Activated CD4-positive, alpha-beta T cell treated with anti-CD3 and anti-CD28 coated beads, Interleukin-2, amount 10 ng/mL, durations not matched to agents 7 days and 5 days (primary cell): ENCODE data around the gene ABCC4. TPM values are rescaled to one million over a fixed set of nuclear protein-coding genes. Genes with fewer than 3 reads are reported as not detected.
"Not testable (repeated sequence)": the region's sequence is repeated elsewhere in the genome, so short reads cannot be mapped to it uniquely, and the experiment has no call there.

Experiments
- CTCF ChIA-PET: fragments of 350-600 bp; sonication (Branson Sonifier 250); formaldehyde crosslinking; loops from one replicate; lab custom pipeline; 2021; ENCODE audit warnings: antibody characterized with exemption; lab: Charles Lee
- POLR2A ChIA-PET: fragments of 350-600 bp; sonication (Branson Sonifier 250); formaldehyde crosslinking; loops from one replicate; lab custom pipeline; 2021; ENCODE audit warnings: antibody characterized with exemption; lab: Charles Lee
- DNase-seq: peaks from one replicate; pipeline ENCODE4 v3.0.0-alpha.2; 2020
- H3K27ac Mint-ChIP-seq: one replicate; pipeline ENCODE4 v1.8.0; 2021; ENCODE audit warnings: mild to moderate bottlenecking, moderate library complexity, mixed read lengths
- H3K27me3 Mint-ChIP-seq: one replicate; pipeline ENCODE4 v1.8.0; 2021; ENCODE audit warnings: mixed read lengths
- H3K36me3 Mint-ChIP-seq: one replicate; pipeline ENCODE4 v1.8.0; 2021; ENCODE audit warnings: low read depth, mixed read lengths
- H3K4me1 Mint-ChIP-seq: one replicate; pipeline ENCODE4 v1.8.0; 2021; ENCODE audit warnings: mixed read lengths
- H3K4me3 Mint-ChIP-seq: one replicate; pipeline ENCODE4 v1.8.0; 2021; ENCODE audit warnings: mild to moderate bottlenecking, moderate library complexity, mixed read lengths
- H3K9me3 Mint-ChIP-seq: one replicate; pipeline ENCODE4 v1.8.0; 2021; ENCODE audit warnings: mixed read lengths
- total RNA-seq, 2 experiments: library from RNA; stranded (reverse); gene quantifications; one replicate each; pipeline ENCODE4 v1.2.3, GENCODE V29; 2021

ABCC4 gene
- total RNA-seq, 2 experiments from 2014 or later = 4.8 to 7.0 TPM

GRCh38 chr13:95207769-95208366, 93.4 kb downstream of the ABCC4 start:
- ChIA-PET CTCF (interaction anchor here (0.6 kb wide), 2 partner anchors 53 to 191 kb away, joined by 3 to 5 read pairs; no protein-coding TSS in a partner anchor), POLR2A (no interaction called here)
- H3K9me3 Mint-ChIP-seq = no peaks in the 10 kb centered on the region
- H3K4me3 Mint-ChIP-seq = no peak overlapping the region
- no peak overlapping the region for H3K27ac Mint-ChIP-seq
- H3K4me1 Mint-ChIP-seq = no peaks in the 10 kb centered on the region
- no peaks in the 10 kb centered on the region for H3K27me3 Mint-ChIP-seq
- no peak for DNase-seq
- no peaks in the 10 kb centered on the region for H3K36me3 Mint-ChIP-seq

- Mint-ChIP-seq H3K9me3 (no peaks in the 10 kb centered on the region), H3K4me1 (no peaks in the 10 kb centered on the region), H3K27me3 (no peaks in the 10 kb centered on the region), H3K36me3 (no peaks in the 10 kb centered on the region), H3K4me3 (no peak overlapping the region), H3K27ac (no peak overlapping the region)
- ChIA-PET CTCF (interaction anchor here (1.2 kb wide), 1 partner anchor 16 kb away, joined by 3 read pairs; no protein-coding TSS in a partner anchor), POLR2A (no interaction called here)
- DNase-seq = no peak
Measured at GRCh38 chr13:95206116-95206515, 95.1 kb downstream of the ABCC4 start.

- H3K4me1 Mint-ChIP-seq = no peaks in the 10 kb centered on the region
- H3K36me3 Mint-ChIP-seq = no peaks in the 10 kb centered on the region
- no peak overlapping the region for H3K27ac Mint-ChIP-seq
- no peaks in the 10 kb centered on the region for H3K9me3 Mint-ChIP-seq
- H3K4me3 Mint-ChIP-seq = no peak overlapping the region
- no peaks in the 10 kb centered on the region for H3K27me3 Mint-ChIP-seq
- ChIA-PET CTCF (interaction anchor here (1.5 kb wide), 1 partner anchor 13 kb away, joined by 3 read pairs; no protein-coding TSS in a partner anchor), POLR2A (no interaction called here)
- no peak for DNase-seq
Measured at GRCh38 chr13:95204231-95204765, 97.0 kb downstream of the ABCC4 start.

- POLR2A ChIA-PET = no interaction called here
- Mint-ChIP-seq H3K27me3 (no peaks in the 10 kb centered on the region), H3K4me1 (no peaks in the 10 kb centered on the region), H3K4me3 (no peak overlapping the region), H3K36me3 (peaks cover 5% of the 10 kb centered on the region), H3K27ac (no peak overlapping the region), H3K9me3 (no peaks in the 10 kb centered on the region)
- CTCF ChIA-PET = no interaction called here
- DNase-seq = no peak
Measured at GRCh38 chr13:95201814-95202651, 99.2 kb downstream of the ABCC4 start.

GRCh38 chr13:95200386-95200957, 100.8 kb downstream of the ABCC4 start:
- H3K27me3 Mint-ChIP-seq, POLR2A ChIA-PET, H3K36me3 Mint-ChIP-seq, H3K4me3 Mint-ChIP-seq, CTCF ChIA-PET, H3K9me3 Mint-ChIP-seq, H3K4me1 Mint-ChIP-seq, DNase-seq, H3K27ac Mint-ChIP-seq: not testable (repeated sequence)

GRCh38 chr13:95199896-95200295, 101.4 kb downstream of the ABCC4 start:
- Mint-ChIP-seq H3K27me3 (no peaks in the 10 kb centered on the region), H3K27ac (no peak overlapping the region), H3K4me3 (no peak overlapping the region), H3K36me3 (peaks cover 5% of the 10 kb centered on the region), H3K9me3 (no peaks in the 10 kb centered on the region), H3K4me1 (no peaks in the 10 kb centered on the region)
- DNase-seq = no peak
- POLR2A ChIA-PET = no interaction called here
- CTCF ChIA-PET = interaction anchor here (2.1 kb wide), 1 partner anchor 10 kb away, joined by 5 read pairs; no protein-coding TSS in a partner anchor

GRCh38 chr13:95198606-95199005, 102.6 kb downstream of the ABCC4 start:
- H3K27ac Mint-ChIP-seq, H3K36me3 Mint-ChIP-seq, H3K4me1 Mint-ChIP-seq, H3K4me3 Mint-ChIP-seq, H3K27me3 Mint-ChIP-seq, H3K9me3 Mint-ChIP-seq, POLR2A ChIA-PET, DNase-seq: not testable (repeated sequence)
- CTCF ChIA-PET = interaction anchor here (2.1 kb wide), 1 partner anchor 9 kb away, joined by 5 read pairs; no protein-coding TSS in a partner anchor

- DNase-seq = no peak
- Mint-ChIP-seq H3K36me3 (peaks cover 5% of the 10 kb centered on the region), H3K27me3 (no peaks in the 10 kb centered on the region), H3K27ac (no peak overlapping the region), H3K4me3 (no peak overlapping the region), H3K4me1 (no peaks in the 10 kb centered on the region), H3K9me3 (no peaks in the 10 kb centered on the region)
- CTCF ChIA-PET = interaction anchor here (1.5 kb wide), 1 partner anchor 207 kb away, joined by 3 read pairs; no protein-coding TSS in a partner anchor
- POLR2A ChIA-PET = no interaction called here
Measured at GRCh38 chr13:95197548-95197947, 103.7 kb downstream of the ABCC4 start.

- Mint-ChIP-seq H3K9me3 (no peaks in the 10 kb centered on the region), H3K27me3 (no peaks in the 10 kb centered on the region), H3K27ac (no peak overlapping the region), H3K4me1 (no peaks in the 10 kb centered on the region), H3K36me3 (peaks cover 5% of the 10 kb centered on the region), H3K4me3 (no peak overlapping the region)
- POLR2A ChIA-PET = no interaction called here
- CTCF ChIA-PET = no interaction called here
- DNase-seq = no peak
Measured at GRCh38 chr13:95195146-95195545, 106.1 kb downstream of the ABCC4 start.

- Mint-ChIP-seq H3K36me3 (peaks cover 3% of the 10 kb centered on the region), H3K27ac (no peak overlapping the region), H3K9me3 (no peaks in the 10 kb centered on the region), H3K4me1 (peaks cover 7% of the 10 kb centered on the region), H3K27me3 (no peaks in the 10 kb centered on the region), H3K4me3 (no peak overlapping the region)
- no peak for DNase-seq
- CTCF ChIA-PET = interaction anchor here (2.5 to 3.6 kb wide), 2 partner anchors 12 to 211 kb away, joined by 6 to 24 read pairs; no protein-coding TSS in a partner anchor
- POLR2A ChIA-PET = no interaction called here
Measured at GRCh38 chr13:95193509-95194230, 107.6 kb downstream of the ABCC4 start.

GRCh38 chr13:95192998-95193397, 108.3 kb downstream of the ABCC4 start:
- peaks cover 2% of the 10 kb centered on the region for H3K36me3 Mint-ChIP-seq
- ChIA-PET POLR2A (no interaction called here), CTCF (interaction anchor here (1.2 to 3.6 kb wide), 4 partner anchors 11 to 212 kb away, joined by 3 to 24 read pairs (median 10); no protein-coding TSS in a partner anchor)
- H3K27ac Mint-ChIP-seq = no peak overlapping the region
- DNase-seq = no peak
- no peak overlapping the region for H3K4me3 Mint-ChIP-seq
- H3K27me3 Mint-ChIP-seq = no peaks in the 10 kb centered on the region
- H3K4me1 Mint-ChIP-seq = peaks cover 12% of the 10 kb centered on the region
- no peaks in the 10 kb centered on the region for H3K9me3 Mint-ChIP-seq

- H3K4me3 Mint-ChIP-seq, H3K27ac Mint-ChIP-seq, H3K9me3 Mint-ChIP-seq, H3K36me3 Mint-ChIP-seq, DNase-seq, H3K27me3 Mint-ChIP-seq, POLR2A ChIA-PET: not testable (repeated sequence)
- H3K4me1 Mint-ChIP-seq = peaks cover 12% of the 10 kb centered on the region
- CTCF ChIA-PET = interaction anchor here (1.0 to 3.6 kb wide), 6 partner anchors 11 to 212 kb away, joined by 3 to 24 read pairs (median 5); no protein-coding TSS in a partner anchor
Measured at GRCh38 chr13:95192564-95192945, 108.7 kb downstream of the ABCC4 start.
